HCT116 (cell line): ENCODE measurements around the gene PFKFB2. TPM values are rescaled to one million over a fixed set of nuclear protein-coding genes. Genes with fewer than 3 reads are reported as not detected.
A peak's percentile ranks its signal among the peaks of the same experiment; 100 is the strongest.

ENCODE experiments used
- ATAC-seq: fragments of 200-7000 bp; cut with Tn5 transposase; 2 replicates; pipeline ENCODE4 v1.9.1; 2020; ENCODE audit warnings: mild to moderate bottlenecking, moderate library complexity
- BruUV-seq: library from RNA; stranded (reverse); fragments of 400-500 nt; replicated peaks from 2 replicates; lab custom pipeline; 2021; lab: Mats Ljungman, UMichigan
- CTCF ChIA-PET: fragments of 300-600 bp; sonication (Branson Sonifier 250); formaldehyde crosslinking; loops from one replicate; lab custom pipeline; 2021; ENCODE audit warnings: antibody characterized with exemption; lab: Charles Lee
- POLR2A ChIA-PET: fragments of 300-600, 350-600 bp; sonication (Branson Sonifier 250); formaldehyde crosslinking; loops from one replicate; lab custom pipeline; 2021; ENCODE audit warnings: antibody characterized with exemption; lab: Charles Lee
- RAD21 ChIA-PET, 2 experiments: fragments of 300-600 bp; sonication (Branson Sonifier 250); formaldehyde crosslinking; loops; one replicate each; lab custom pipeline; 2023; ENCODE audit warnings: low total read pairs in 2 of 2; ENCODE audit not compliant: uncharacterized antibody in 2 of 2, unreplicated experiment in 2 of 2, low non-redundant PET in 1 of 2; lab: Charles Lee
- DNase-seq: peaks from one replicate; pipeline ENCODE4 v3.0.0-alpha.2; 2010; ENCODE audit warnings: low read depth, low spot score
- H2AFZ ChIP-seq: fragments of 200-600 bp; shearing (Covaris generic), sonication (generic); 2 replicates; pipeline ENCODE4 v1.6.1; 2017; ENCODE audit warnings: low read depth, mixed run types, mixed read lengths, antibody characterized with exemption, low read length; ENCODE audit not compliant: poor library complexity, severe bottlenecking
- H3K27ac ChIP-seq: 2 replicates; pipeline ENCODE4 v1.5.1; 2012; ENCODE audit warnings: low read depth, low read length
- H3K27me3 ChIP-seq: fragments of 200-600 bp; sonication (generic); 2 replicates; pipeline ENCODE4 v1.6.1; 2016; ENCODE audit warnings: mixed run types, low read length, mixed read lengths; ENCODE audit not compliant: insufficient read depth
- H3K36me3 ChIP-seq, 2 experiments: fragments of 200-500 bp in 1 of 2; fragments of 200-600 bp in 1 of 2; sonication (Bioruptor generic) in 1 of 2; sonication (generic) in 1 of 2; 2 replicates each; pipeline versions ENCODE4 v1.5.1 to v1.6.1; 2014 to 2016; ENCODE audit warnings: low read length in 2 of 2, inconsistent platforms in 1 of 2, mixed read lengths in 1 of 2, mixed run types in 1 of 2; ENCODE audit not compliant: insufficient read depth in 2 of 2, control insufficient read depth in 1 of 2
- H3K4me1 ChIP-seq, 2 experiments: fragments of 200-600 bp in 1 of 2; sonication (generic) in 1 of 2; 2 replicates each; pipeline versions ENCODE4 v1.5.1 to v1.6.1; 2012 to 2017; ENCODE audit warnings: low read length in 2 of 2, inconsistent platforms in 1 of 2, mild to moderate bottlenecking in 1 of 2, mixed read lengths in 1 of 2, mixed run types in 1 of 2, moderate library complexity in 1 of 2; ENCODE audit not compliant: insufficient read depth in 2 of 2, control insufficient read depth in 1 of 2
- H3K4me2 ChIP-seq: fragments of 200-600 bp; sonication (generic); 2 replicates; pipeline ENCODE4 v1.6.1; 2017; ENCODE audit warnings: mixed run types, low read length, mixed read lengths
- H3K4me3 ChIP-seq, 2 experiments: fragments of 200-600 bp in 1 of 2; sonication (generic) in 1 of 2; replicated peaks in 1 of 2; 2 replicates each; pipeline ENCODE4 v1.5.1; 2011 to 2016; ENCODE audit warnings: low read length in 2 of 2, control low read depth in 1 of 2, low read depth in 1 of 2, mild to moderate bottlenecking in 1 of 2, mixed read lengths in 1 of 2, mixed run types in 1 of 2
- H3K79me2 ChIP-seq: fragments of 200-600 bp; sonication (generic); 2 replicates; pipeline ENCODE4 v1.6.1; 2017; ENCODE audit warnings: mild to moderate bottlenecking, mixed run types, low read length, moderate library complexity, mixed read lengths; ENCODE audit not compliant: insufficient read depth
- H3K9ac ChIP-seq: fragments of 200-600 bp; sonication (generic); 2 replicates; pipeline ENCODE4 v1.6.1; 2016; ENCODE audit warnings: low read length, mixed read lengths
- H3K9me2 ChIP-seq: fragments of 200-600 bp; sonication (generic), shearing (Covaris generic); 2 replicates; pipeline ENCODE4 v1.6.1; 2017; ENCODE audit warnings: mixed run types, mild to moderate bottlenecking, moderate library complexity; ENCODE audit not compliant: insufficient read depth
- H3K9me3 ChIP-seq, 2 experiments: fragments of 200-500 bp in 1 of 2; fragments of 200-600 bp in 1 of 2; sonication (Bioruptor generic) in 1 of 2; sonication (generic) in 1 of 2; 2 replicates each; pipeline ENCODE4 v1.6.1; 2014 to 2017; ENCODE audit warnings: low read length in 2 of 2, mixed read lengths in 2 of 2, inconsistent platforms in 1 of 2, low read depth in 1 of 2, mild to moderate bottlenecking in 1 of 2, mixed run types in 1 of 2, moderate library complexity in 1 of 2; ENCODE audit not compliant: control insufficient read depth in 1 of 2, insufficient read depth in 1 of 2
- H4K20me1 ChIP-seq: fragments of 200-600 bp; sonication (generic), shearing (Covaris generic); 2 replicates; pipeline ENCODE4 v1.6.1; 2017; ENCODE audit warnings: mixed run types, mild to moderate bottlenecking, moderate library complexity; ENCODE audit not compliant: insufficient read depth
- CBX3 ChIP-seq: IDR thresholded peaks from 2 replicates; pipeline ENCODE4 v1.6.1; 2012; ENCODE audit warnings: low read depth
- CEBPB ChIP-seq: IDR thresholded peaks from 2 replicates; pipeline ENCODE4 v1.6.1; 2012; ENCODE audit warnings: low read depth
- CTCF ChIP-seq, 3 experiments: fragments of 200-600 bp in 1 of 3; sonication (generic) in 1 of 3; IDR thresholded peaks in 2 of 3; conservative IDR thresholded peaks in 1 of 3; 2 replicates each; pipeline ENCODE4 v1.5.1; 2012 to 2017; ENCODE audit warnings: low read depth in 2 of 3, low read length in 2 of 3, antibody characterized with exemption in 1 of 3, borderline replicate concordance in 1 of 3, control low read depth in 1 of 3, mild to moderate bottlenecking in 1 of 3, mixed read lengths in 1 of 3, mixed run types in 1 of 3, moderate library complexity in 1 of 3; ENCODE audit not compliant: insufficient read depth in 1 of 3
- EGR1 ChIP-seq: IDR thresholded peaks from 2 replicates; pipeline ENCODE4 v1.6.1; 2012; ENCODE audit warnings: low read depth
- ELF1 ChIP-seq: IDR thresholded peaks from 2 replicates; pipeline ENCODE4 v1.6.1; 2012; ENCODE audit warnings: low read depth, borderline replicate concordance
- EZH2 ChIP-seq: fragments of 200-600 bp; sonication (generic); IDR thresholded peaks from 2 replicates; pipeline ENCODE4 v1.6.1; 2017; ENCODE audit warnings: antibody characterized with exemption, mixed run types
- JUND ChIP-seq: IDR thresholded peaks from 2 replicates; pipeline ENCODE4 v1.6.1; 2012
- MAX ChIP-seq: IDR thresholded peaks from 2 replicates; pipeline ENCODE4 v1.6.1; 2012
- POLR2A ChIP-seq: IDR thresholded peaks from 2 replicates; pipeline ENCODE4 v1.7.0; 2011; ENCODE audit warnings: borderline replicate concordance; ENCODE audit not compliant: insufficient read depth, insufficient read length; ENCODE audit errors: extremely low read depth
- POLR2AphosphoS5 ChIP-seq: IDR thresholded peaks from 2 replicates; pipeline ENCODE4 v1.6.1; 2011; ENCODE audit warnings: mild to moderate bottlenecking, low read depth, low read length, moderate library complexity
- RAD21 ChIP-seq: IDR thresholded peaks from 2 replicates; pipeline ENCODE4 v1.6.1; 2012; ENCODE audit warnings: low read depth, mild to moderate bottlenecking
- REST ChIP-seq: IDR thresholded peaks from 2 replicates; pipeline ENCODE4 v1.6.1; 2012; ENCODE audit warnings: low read depth
- SIN3A ChIP-seq: IDR thresholded peaks from 2 replicates; pipeline ENCODE4 v1.6.1; 2012; ENCODE audit warnings: low read depth
- SP1 ChIP-seq: IDR thresholded peaks from 2 replicates; pipeline ENCODE4 v1.6.1; 2012; ENCODE audit warnings: low read depth
- SRF ChIP-seq: IDR thresholded peaks from 2 replicates; pipeline ENCODE4 v1.6.1; 2012; ENCODE audit warnings: low read depth
- TCF7L2 ChIP-seq: IDR thresholded peaks from 2 replicates; pipeline ENCODE4 v1.7.0; 2011; ENCODE audit warnings: borderline replicate concordance, inconsistent platforms; ENCODE audit not compliant: insufficient read depth, insufficient read length; ENCODE audit errors: extremely low read depth
- YY1 ChIP-seq: IDR thresholded peaks from 2 replicates; pipeline ENCODE4 v1.6.1; 2011; ENCODE audit warnings: low read length, low read depth, moderate library complexity, mild to moderate bottlenecking; ENCODE audit not compliant: insufficient replicate concordance; ENCODE audit errors: extremely low read depth
- ZBTB33 ChIP-seq: IDR thresholded peaks from 2 replicates; pipeline ENCODE4 v1.6.1; 2011; ENCODE audit warnings: mild to moderate bottlenecking, low read length, moderate library complexity; ENCODE audit not compliant: insufficient replicate concordance; ENCODE audit errors: extremely low read depth
- ZFX ChIP-seq: fragments of 450-650 bp; IDR thresholded peaks from 2 replicates; pipeline ENCODE4 v1.6.1; 2017
- intact Hi-C: fragments of 100-400 bp; cut with micrococcal nuclease; formaldehyde crosslinking; loops from 2 replicates; pipeline ENCODE4 v1.10.0; 2022
- total RNA-seq: library from RNA; stranded (reverse); gene quantifications from one replicate; pipeline ENCODE4 v1.2.1, GENCODE V29; 2021; ENCODE audit not compliant: unreplicated experiment

Gene PFKFB2
- total RNA-seq, 1 experiment from 2014 or later: 13.9 TPM

- TF ChIP-seq RAD21 (no peak), POLR2AphosphoS5 (peak; percentile 66; the same call in 1 of the 2 replicates)
Observed at GRCh38 chr1:207032528-207033017, 20.5 kb upstream of the PFKFB2 start, which contains the start of gene C1orf116 (continued).

- CTCF ChIA-PET: interaction anchor here (1.2 to 1.5 kb wide), 5 partner anchors 11 to 532 kb away, joined by 3 to 5 read pairs (median 3); no protein-coding TSS in a partner anchor
- Histone ChIP-seq H3K36me3 (no peaks in the 10 kb centered on the region), H3K27ac (no peak overlapping the region), H3K9me2 (no peaks in the 10 kb centered on the region), H2AFZ (no peak overlapping the region), H3K4me3 (0 out of 4 replicates have a peak overlapping the region, but pooled peaks of 1 of the 2 experiments have one; percentile 55), H3K79me2 (peaks cover 3% of the 10 kb centered on the region; the same call in 1 of the 2 replicates), H3K27me3 (no peaks in the 10 kb centered on the region), H3K4me1 (peaks cover 22 to 74% of the 10 kb centered on the region in 2 experiments), H3K9me3 (no peaks in the 10 kb centered on the region), H3K9ac (peak overlapping the region; percentile 54; the same call in 1 of the 2 replicates), H3K4me2 (peak overlapping the region; percentile 68), H4K20me1 (no peaks in the 10 kb centered on the region)
- DNase-seq (no peak), ATAC-seq (no peak)
- RAD21 ChIA-PET: no interaction called here
- intact Hi-C loops: no loop called here
- POLR2A ChIA-PET: interaction anchor here (1.0 kb wide), 1 partner anchor 20 kb away, joined by 9 read pairs; the partner anchor contains the start of gene PFKFB2
- no TSS peak for BruUV-seq
- TF ChIP-seq REST (no peak), EGR1 (no peak), SP1 (no peak), SRF (no peak), JUND (no peak), MAX (no peak), EZH2 (no peak), CEBPB (no peak), YY1 (no peak), ZBTB33 (no peak), SIN3A (no peak), CBX3 (no peak), RAD21 (no peak), ZFX (no peak), POLR2A (no peak), TCF7L2 (no peak), CTCF (IDR thresholded peaks at IDR 0.05 in 2 of 3, conservative IDR thresholded peaks at IDR 0.05 in 1 of 3; ENCODE audit: borderline replicate concordance in 1 of 3, insufficient read depth in 1 of 3, low read depth in 2 of 3, low read length in 2 of 3) (no peak), ELF1 (no peak)
Observed at GRCh38 chr1:207033302-207033701, 19.8 kb upstream of the PFKFB2 start.
